ENCODE measurements around the gene PIGC.

Gene PIGC
- total RNA-seq: 39.4 to 44.5 reads per million in 2 donors

- DNase-seq: peak; percentile 63
Measured at GRCh38 chr1:172443666-172444453, at the start of gene PIGC. Gene PIGC, minus strand, starts transcription at chr1:172444069. Its CDS starts 1,447 bp downstream, at chr1:172442622.

- no peak for DNase-seq
Measured at GRCh38 chr1:172492421-172492820, 48.6 kb upstream of the PIGC start.

GRCh38 chr1:172489847-172490246 lies 46.0 kb upstream of the PIGC start:
- no peak for DNase-seq

GRCh38 chr1:172488393-172488792 lies 44.5 kb upstream of the PIGC start:
- no peak for DNase-seq

GRCh38 chr1:172487550-172487949 lies 43.7 kb upstream of the PIGC start:
- DNase-seq: no peak

- no peak for DNase-seq
Measured at GRCh38 chr1:172486805-172487454, 43.1 kb upstream of the PIGC start.

GRCh38 chr1:172485626-172486025 lies 41.8 kb upstream of the PIGC start:
- DNase-seq: no peak

GRCh38 chr1:172484252-172484651 lies 40.4 kb upstream of the PIGC start:
- DNase-seq: no peak

GRCh38 chr1:172483448-172483847 lies 39.6 kb upstream of the PIGC start:
- DNase-seq: no peak

- DNase-seq: no peak
Measured at GRCh38 chr1:172482044-172482443, 38.2 kb upstream of the PIGC start.

- no peak for DNase-seq
Measured at GRCh38 chr1:172480431-172480830, 36.6 kb upstream of the PIGC start.

GRCh38 chr1:172478485-172478884 lies 34.6 kb upstream of the PIGC start:
- no peak for DNase-seq

- DNase-seq: no peak
Measured at GRCh38 chr1:172477741-172478140, 33.9 kb upstream of the PIGC start.

GRCh38 chr1:172477216-172477615 lies 33.3 kb upstream of the PIGC start:
- no peak for DNase-seq

GRCh38 chr1:172476218-172476811 lies 32.4 kb upstream of the PIGC start:
- no peak for DNase-seq

GRCh38 chr1:172473842-172474241 lies 30.0 kb upstream of the PIGC start:
- no peak for DNase-seq

GRCh38 chr1:172473302-172473701 lies 29.4 kb upstream of the PIGC start:
- DNase-seq: no peak

- no peak for DNase-seq
Measured at GRCh38 chr1:172472495-172472894, 28.6 kb upstream of the PIGC start.

- DNase-seq: no peak
Measured at GRCh38 chr1:172471666-172472065, 27.8 kb upstream of the PIGC start.

- DNase-seq: no peak
Measured at GRCh38 chr1:172470149-172470548, 26.3 kb upstream of the PIGC start.

- DNase-seq: no peak
Measured at GRCh38 chr1:172469717-172470116, 25.8 kb upstream of the PIGC start.

GRCh38 chr1:172468296-172468695 lies 24.4 kb upstream of the PIGC start:
- DNase-seq: no peak

GRCh38 chr1:172467446-172467845 lies 23.6 kb upstream of the PIGC start:
- DNase-seq: no peak

GRCh38 chr1:172466795-172467407 lies 23.0 kb upstream of the PIGC start:
- no peak for DNase-seq
